NCI-H526 treated with DMSO at 0.1 percent for 48 hours (cell line): ENCODE measurements around the gene PDGFRA.
A peak's percentile ranks its signal among the peaks of the same experiment; 100 is the strongest.

Source experiments
- DNase-seq: peaks from one replicate; lab custom pipeline; 2025; lab: John Stamatoyannopoulos, UW

PDGFRA gene

DNA sequence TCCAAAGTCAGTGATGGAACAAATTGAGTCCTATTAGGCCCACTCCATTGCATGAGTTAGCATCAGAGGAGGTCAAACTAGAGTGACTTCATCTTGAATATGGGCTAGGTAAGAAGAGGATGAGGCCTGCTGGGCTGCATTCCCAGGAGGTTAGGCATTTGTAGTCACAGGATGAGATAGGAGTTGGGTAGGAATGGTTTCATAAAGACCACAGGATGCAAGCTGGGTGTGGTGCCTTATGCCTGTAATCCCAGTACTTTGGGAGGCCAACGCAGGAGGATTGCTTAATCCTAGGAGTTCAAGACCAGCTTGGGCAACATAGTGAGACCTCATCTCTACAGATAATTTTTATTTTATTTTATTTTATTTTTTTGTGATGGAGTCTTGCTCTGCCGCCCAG, 26.8 kb downstream of the PDGFRA start:
- no peak for DNase-seq

DNA sequence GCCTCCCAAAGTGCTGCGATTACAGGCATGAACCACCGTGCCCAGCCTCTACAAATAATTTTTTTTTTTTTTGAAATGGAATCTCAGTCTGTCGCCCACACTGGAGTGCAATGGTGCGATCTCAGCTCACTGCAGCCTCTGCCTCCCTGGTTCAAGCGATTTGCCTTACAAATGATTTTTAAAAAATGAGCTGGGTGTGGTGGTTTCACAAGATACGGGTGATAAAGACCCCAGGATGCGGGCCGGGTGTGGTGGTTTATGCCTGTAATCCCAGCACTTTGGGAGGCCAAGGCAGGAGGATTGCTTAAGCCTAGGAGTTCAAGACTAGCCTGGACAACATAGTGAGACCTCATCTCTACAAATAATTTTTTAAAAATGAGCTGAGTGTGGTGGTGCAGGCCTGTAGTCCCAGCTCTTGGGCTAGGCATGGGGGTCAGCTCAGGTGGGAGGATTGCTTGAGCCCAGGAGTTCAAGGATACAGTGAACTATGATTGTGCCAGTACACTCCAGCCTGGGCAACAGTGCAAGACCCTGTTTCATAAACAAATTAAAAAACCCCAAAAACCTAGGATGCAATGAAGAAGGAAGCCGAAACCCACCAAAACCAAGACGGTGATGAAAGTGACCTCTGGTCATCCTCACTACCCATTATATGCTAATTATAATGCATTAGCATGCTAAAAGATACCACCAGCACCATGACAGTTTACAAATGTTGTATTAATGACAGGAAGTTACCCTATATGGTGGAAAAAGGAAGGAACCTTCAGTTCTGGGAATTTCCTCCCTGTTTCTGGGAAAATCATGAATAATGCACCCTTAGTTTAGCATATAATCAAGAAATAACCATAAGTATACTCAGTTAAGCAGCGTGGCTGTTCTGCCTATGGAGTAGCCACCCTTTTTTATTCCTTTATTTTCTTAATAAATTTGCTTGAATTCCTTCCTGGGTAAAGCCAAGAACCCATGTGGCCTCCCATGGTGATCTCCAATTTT, 27.7 kb downstream of the PDGFRA start:
- no peak for DNase-seq

DNA sequence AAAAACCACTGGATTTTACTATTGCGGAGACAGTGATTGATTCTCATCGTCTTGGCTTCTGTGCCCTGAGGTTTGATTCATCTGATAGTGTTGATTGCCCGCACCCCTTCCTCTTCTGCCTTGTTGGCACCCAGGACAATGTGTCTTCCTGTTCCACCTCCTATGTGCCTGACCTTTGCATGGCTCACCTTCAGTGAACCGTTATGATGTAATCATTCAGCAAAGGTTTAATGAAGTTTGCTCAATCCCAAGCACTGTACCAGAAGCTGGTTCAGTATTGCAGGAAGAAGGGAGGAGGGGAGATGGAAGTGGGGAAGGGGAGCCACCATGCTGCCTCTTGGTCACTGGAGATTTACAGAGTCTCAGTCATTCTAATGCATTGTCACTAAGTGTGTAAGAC, 36.3 kb downstream of the PDGFRA start:
- DNase-seq: no peak

DNA sequence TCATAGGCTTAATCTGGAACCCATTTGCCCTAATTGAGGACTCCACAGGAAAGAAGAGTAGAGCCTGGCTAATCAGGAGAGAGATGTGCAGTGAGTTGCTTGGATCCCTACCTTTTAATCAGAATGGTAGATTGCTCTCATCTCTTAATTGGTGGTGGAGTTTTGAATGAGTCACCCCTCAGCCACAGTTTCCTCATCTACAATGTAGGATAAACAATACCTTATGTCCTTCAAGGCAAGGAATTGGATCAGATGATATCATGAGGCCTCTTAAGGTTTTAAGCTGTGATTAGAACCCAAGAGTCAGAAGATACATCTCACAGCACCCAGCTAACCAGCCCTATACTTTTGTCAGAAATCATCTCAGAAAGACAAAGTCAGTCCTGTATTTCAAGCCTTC, 39.1 kb downstream of the PDGFRA start:
- DNase-seq: no peak

DNA sequence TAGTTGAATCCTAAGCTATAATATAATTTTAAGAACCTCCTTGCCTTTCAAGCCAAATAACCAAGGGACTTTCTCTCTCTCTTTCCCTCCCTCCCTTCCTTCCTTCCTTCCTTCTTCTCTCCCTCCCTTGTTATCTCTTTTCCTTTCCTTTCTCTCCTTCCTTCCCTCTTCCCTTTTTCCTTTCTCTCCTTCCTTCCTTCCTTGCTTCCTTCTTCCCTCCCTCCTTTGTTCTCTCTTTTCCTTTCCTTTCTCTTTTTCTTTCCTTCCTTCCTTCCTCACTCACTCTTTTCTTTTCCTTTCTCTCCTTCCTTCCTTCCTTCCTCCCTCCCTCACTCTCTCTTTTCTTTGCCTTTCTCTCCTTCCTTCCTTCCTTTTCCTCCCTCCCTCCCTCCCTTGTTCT, 42.4 kb downstream of the PDGFRA start:
- DNase-seq: no peak

DNA sequence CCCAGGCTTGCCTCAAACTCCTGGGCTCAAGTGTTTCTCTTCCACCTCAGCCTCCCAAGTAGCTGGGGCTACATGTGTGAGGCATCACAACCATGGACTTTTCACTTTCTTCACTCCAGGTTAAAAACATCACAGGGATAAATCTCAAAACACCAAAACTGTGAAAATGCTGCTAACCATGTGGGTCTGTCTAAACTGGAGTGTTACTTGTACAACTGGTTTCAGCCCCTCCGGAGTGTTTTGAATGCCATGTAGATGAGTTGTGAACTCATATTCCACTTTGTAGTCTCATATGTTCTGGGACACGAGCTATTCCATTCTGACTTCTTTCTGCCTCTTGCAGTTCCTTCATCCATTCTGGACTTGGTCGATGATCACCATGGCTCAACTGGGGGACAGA, 43.0 kb downstream of the PDGFRA start:
- no peak for DNase-seq

DNA sequence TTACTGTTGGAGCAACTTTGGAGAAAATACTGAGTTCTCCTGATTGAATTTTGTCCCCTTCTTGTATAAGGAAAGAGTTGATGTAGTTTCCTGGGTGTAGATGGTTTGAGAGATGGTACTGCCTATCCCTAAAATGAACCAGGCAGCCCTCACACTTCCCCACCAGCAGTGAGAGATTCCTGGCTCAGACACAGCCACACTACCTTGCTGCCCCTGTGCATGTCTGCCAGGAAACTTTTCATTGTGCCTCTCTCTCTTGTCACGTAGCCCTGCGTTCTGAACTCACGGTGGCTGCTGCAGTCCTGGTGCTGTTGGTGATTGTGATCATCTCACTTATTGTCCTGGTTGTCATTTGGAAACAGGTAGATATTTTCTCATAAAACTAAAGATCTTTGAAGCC, 45.2 kb downstream of the PDGFRA start:
- DNase-seq: no peak

DNA sequence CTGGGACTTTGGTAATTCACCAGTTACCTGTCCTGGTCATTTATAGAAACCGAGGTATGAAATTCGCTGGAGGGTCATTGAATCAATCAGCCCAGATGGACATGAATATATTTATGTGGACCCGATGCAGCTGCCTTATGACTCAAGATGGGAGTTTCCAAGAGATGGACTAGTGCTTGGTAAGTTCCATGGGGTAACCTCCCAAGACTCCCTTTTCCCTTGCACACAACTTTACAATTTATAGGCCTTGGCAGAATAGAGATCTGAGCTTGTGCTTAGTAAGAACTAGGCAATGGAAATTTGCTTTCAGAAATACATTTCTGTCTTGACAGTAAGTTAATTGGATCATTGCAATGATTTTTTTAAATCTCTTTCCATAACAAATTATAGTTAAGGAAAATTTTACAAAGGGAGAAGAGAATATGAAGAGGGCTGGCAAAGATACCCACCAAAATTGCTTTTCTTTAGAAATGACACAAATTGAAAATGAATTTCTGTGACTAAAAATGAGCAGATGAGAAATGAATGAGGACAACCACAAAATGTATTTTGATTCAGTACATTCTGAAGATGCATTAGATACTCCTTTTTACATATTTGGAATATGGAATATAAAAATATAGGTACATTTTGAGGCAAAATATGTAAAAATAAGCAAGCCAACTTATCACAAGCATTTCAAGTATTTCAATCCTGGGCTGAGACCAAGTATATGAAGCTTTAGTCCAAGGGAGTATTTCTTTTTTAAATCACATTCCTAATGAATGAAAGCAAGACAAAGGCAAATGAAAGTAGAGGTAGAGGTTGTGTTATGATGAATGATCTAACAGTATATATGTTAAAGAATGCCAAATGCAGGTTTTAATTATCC, 45.9 kb downstream of the PDGFRA start:
- no peak for DNase-seq

DNA sequence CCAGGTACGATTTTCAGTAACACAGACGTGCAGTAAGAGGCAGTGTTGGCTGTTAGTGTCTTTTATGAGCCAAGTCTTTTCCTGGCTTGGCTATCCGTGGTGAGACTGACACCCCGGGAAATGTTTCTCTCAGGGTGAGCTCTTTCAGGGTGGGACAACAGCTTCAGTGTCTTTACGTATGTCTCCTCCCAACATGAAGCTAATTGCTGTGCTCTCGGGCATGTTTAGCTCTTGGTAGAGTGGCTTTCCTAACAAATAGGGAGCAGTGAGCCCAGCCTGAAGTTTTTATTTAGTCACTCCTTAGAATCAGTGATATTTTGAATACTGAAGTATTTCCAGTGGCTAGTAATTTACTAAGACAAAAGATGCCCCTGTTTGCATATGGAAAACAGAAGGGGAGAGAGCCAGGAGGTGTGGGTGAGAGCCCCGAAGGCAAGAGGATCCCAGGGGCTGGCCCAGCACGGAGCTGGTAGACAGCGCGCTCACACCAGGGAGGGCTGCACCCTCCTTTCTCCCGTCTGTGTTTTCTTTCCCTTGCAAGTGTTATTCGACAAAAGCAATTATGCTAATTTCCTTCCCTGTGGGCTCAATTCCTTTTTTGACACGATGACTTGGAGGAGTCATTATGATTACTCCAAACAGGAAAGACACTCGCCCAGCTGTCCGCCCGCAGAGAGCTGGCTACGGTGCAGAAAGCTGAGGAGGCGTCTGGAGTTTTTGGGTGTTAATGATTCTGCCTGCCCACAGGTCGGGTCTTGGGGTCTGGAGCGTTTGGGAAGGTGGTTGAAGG, 47.7 kb downstream of the PDGFRA start:
- DNase-seq: peak; percentile 26

DNA sequence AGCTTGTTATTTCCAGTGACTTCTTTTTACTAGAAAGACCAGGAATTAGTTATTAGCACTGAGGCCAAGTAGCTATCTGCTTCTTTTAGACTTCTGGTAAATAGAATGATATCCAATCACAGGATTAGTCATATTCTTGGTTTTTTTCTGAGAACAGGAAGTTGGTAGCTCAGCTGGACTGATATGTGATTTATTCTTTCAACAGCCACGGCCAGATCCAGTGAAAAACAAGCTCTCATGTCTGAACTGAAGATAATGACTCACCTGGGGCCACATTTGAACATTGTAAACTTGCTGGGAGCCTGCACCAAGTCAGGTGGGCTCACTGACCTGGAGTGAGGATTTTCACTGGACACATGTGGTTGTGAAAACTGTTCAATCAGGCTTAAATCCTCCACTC, 48.6 kb downstream of the PDGFRA start:
- no peak for DNase-seq

DNA sequence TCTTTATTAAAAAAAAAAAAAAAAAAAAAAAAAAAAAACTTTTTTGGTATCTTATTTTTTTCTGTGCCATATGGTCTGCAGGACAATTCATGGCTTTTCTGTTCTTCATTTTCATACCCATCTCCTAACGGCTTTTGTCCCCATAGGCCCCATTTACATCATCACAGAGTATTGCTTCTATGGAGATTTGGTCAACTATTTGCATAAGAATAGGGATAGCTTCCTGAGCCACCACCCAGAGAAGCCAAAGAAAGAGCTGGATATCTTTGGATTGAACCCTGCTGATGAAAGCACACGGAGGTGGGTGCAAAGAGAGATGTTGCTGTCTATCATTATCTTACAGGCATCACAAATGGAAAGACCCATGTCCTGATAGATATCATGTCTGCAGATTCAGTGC, 49.1 kb downstream of the PDGFRA start:
- DNase-seq: no peak

DNA sequence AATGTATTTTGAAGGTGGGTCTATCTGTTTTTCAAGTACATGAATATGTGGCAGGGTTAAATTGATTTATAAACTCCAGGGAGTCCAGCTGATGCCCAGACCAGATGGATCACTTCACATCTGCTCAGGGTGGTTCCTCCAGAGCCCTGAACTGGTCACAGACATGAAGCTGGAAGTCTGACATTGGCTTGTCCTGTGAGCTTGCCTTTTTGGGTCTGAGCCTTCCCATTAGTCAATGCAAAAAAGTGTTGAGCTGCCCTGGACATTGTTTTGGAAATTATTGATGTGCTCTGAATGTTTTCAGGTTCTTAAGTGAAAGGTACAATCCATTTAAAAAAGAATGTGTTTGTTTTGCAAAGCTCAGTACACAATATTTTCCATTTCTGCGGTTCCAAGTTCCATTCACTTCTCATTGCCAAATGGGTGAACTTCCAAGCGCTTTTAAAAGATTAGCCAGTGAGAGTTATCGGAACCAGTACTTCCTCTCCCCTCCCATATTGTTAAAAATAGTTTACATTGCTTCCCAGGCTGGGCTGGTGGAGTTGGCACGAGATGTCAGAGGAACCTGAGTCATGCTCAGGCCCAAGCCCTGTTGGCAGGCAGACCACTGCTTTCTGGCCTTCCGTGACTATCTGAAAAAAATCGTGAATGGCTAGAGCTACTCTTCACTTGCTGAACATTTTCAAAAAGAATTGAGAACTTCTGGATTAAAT, 52.1 kb downstream of the PDGFRA start:
- DNase-seq: no peak

DNA sequence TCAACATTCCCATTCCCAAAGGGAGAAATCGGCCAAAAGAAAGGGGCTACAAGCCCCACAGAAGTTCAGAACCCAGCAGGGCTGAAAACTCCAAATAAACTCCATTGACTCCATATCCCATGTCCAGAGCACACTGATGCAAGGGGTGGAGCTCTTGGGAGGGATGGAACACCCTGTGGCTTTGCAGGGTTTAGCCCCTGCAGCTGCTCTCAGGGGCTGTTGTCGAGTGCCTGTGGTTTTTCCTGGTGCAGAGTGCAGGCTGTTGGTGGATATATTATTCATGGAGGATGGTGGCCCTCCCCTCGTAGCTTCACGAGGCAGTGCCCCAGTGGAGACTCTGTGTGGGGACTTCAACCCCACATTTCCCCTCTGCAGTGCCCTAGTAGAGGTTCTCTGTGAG, 53.7 kb downstream of the PDGFRA start:
- no peak for DNase-seq

DNA sequence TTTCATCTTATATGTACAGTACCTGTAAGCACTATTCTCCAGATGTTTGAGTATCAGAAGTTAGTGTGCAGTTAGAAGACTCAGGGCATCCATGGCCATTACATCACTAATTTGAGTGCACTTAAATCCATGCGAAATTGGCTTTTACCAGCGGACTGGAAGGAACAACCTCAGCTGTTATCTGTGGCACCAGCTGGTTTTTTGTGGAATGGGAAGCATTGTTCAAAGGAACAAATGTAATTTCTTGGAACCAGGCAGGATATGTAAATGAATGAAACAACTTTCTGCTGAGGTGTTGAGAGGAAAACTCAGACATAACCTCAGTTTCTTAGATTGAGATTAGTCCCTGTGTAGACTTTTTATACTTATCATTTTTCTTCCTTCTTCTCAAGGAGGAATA, 60.2 kb downstream of the PDGFRA start:
- DNase-seq: no peak

DNA sequence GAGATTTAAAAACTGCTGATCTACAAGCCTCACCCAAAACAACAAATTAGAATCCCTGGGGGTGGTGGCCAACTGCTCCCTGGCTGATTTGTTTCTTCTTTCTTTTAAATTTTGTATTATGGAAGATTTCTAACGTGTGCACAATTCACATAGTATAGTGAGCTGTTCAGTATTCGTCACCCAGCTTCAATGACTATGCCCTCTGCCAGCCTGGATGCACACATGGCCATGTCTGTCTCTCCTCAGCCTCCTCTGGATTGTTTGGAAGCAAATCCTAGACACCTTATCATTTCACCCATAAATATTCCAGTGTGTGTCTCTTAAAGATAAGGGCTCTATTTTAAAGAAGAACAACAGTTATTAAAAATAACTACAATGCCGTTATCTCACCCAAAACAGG, 61.9 kb downstream of the PDGFRA start:
- DNase-seq: no peak

DNA sequence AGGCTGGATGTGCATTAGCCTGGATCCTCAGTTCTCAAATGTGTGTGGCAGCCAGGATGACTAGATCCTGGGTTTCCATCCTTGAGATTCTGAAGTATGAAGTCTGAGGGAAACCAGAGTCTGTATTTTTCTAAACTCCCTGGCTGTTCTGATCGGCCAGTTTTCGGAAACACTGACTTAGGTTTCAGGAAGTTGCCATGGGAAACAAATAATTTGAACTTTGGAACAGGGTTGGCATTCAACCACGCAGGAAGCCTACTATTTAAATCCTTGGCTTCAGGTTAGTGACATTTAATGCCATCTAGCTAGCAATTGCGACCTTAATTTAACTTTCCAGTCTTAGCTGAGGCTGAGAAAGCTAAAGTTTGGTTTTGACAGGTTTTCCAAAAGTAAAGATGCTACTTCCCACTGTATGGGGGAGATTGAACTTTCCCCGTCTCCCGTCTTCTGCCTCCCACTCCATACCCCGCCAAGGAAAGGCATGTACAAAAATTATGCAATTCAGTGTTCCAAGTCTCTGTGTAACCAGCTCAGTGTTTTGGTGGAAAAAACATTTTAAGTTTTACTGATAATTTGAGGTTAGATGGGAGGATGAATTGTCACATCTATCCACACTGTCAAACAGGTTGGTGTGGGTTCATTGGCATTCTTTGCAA, 67.6 kb downstream of the PDGFRA start:
- DNase-seq: no peak

DNA sequence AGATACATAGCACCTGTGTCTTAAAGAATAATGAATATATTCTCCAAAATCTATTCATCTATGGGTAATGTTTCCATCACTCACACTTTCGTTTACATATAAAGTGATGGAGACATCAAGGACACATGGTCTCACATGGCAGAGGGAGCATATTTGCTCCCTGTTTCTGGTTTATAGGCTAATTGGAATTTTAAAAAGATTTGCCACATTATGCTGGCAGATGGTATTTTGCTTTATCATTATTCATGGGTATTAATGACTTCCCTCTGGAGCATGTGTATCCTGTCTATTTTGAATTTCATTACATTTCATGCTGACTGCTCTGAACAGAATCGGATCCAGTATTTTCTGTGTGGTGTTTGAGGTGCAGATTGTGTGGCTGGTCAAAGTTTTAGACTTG, 79.0 kb downstream of the PDGFRA start:
- DNase-seq: no peak

DNA sequence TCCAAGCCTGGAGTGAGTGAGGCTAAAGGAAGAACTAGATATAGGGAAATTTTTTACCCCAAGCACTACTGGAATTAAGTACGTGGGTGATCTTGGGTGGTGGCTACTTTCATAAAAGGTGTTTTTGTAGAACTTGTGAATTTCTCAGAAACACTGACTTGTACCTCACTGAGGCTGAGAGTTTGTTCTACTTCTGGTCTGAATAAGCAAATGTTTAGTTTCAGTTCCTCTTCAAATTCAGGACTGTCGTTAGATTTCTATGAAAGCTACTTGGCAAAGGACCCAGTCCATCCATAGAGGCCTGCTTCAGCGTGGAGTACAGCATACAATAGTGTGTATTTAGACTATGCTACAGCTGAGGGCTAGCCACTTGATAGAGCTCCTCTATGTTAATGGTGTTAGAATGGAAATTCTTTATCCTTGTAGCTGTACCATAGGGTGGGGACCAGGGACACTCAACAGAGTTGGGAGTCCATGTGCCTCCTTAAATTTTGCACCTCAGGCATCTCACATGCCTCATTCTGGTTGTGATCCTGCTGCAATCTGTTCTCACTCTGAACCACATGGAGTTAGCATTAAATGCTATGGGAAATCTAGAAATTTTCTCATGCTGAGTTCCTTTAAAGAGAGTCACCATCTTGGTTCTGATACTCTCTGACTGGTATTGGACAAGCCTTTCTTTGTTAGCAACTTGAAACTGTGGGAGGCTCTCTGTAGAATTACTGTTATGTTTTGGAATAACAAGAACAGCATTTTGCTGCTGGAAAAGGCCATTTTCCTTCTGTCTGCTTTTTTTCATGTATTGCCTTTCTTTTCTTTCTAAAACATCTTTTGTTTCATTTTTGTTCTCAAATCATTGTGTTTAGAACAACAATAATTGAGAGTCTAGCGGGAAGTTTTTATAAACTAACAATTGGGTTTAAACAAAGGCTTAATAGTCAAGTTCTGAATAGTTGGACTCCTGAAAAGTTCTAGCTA, 86.8 kb downstream of the PDGFRA start:
- no peak for DNase-seq

DNA sequence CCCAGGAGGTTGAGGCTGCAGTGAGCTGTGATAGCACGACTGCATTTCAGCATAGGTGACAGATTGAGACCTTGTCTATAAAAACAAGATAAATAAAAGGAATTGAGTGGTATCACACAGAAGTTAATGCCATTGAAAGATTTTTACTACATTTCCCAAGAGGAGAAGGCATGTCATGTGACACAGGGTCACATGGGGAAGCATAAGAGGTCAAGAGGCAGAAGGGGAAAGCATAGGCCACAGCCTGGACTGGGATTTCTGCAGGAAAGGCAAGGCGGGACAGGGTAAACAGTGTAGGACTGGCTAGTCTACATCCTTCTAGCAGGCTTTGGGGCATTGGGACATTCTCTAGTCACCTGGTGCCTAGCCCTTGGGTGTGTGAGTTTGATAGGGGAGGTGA, 88.6 kb downstream of the PDGFRA start:
- DNase-seq: no peak

DNA sequence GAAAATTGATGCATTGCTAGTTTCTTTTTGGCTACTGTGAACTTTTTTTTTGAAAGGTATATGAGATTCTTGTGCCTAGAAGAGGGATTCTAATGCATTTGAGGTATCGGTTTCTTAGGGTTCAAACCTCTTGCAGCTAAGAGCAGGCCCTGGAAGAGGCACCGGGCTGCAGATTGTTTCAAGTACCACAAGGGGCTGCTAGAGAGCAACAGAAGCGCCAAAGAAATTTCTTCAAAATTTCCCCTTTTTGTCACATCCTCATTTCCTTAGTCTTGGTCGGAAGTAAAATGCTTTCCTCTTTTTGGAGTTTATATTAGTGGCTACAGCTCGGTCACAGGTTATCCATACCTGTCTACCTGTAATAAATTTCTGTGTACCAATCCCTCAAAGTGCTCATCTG, 89.8 kb downstream of the PDGFRA start:
- no peak for DNase-seq
